Measurements from ENCODE around the gene MSS51.
"Not testable (repeated sequence)": the region's sequence is repeated elsewhere in the genome, so short reads cannot be mapped to it uniquely, and the experiment has no call there.

The MSS51 gene

GRCh38 chr10:73413528-73414229 lies 19.7 kb downstream of the MSS51 start, which contains the start of gene ANXA7:
Gene ANXA7, minus strand, starts transcription at chr10:73414058. Its CDS starts 13,202 bp downstream, at chr10:73400856.
- no peak for FAIRE-seq

- no peak for FAIRE-seq
Observed at GRCh38 chr10:73413108-73413527, 20.2 kb downstream of the MSS51 start.

- no peak for FAIRE-seq
Observed at GRCh38 chr10:73410897-73411296, 22.5 kb downstream of the MSS51 start.

DNA sequence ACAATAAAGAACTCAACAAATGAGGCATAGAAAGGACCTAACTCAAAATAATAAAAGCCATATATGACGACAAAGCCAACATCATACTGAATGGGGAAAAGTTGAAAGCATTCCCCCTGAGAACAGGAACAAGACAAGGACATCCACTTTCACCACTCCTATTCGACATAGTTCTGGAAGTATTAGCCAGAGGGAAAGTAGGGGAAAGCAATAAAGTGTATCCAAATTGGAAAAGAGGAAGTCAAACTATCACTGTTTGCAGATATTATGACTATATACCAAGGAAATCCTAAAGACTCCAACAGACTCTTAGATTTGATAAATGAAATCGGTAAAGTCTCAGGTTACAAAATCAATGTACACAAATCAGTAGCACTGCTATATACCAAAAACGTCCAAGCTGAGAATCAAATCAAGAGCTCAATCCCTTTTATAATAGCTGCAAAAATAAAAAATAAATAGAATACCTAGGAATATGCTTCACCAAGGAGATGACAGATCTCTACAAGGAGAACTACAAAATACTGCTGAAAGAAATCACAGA lies 24.3 kb downstream of the MSS51 start:
- FAIRE-seq: no peak

DNA sequence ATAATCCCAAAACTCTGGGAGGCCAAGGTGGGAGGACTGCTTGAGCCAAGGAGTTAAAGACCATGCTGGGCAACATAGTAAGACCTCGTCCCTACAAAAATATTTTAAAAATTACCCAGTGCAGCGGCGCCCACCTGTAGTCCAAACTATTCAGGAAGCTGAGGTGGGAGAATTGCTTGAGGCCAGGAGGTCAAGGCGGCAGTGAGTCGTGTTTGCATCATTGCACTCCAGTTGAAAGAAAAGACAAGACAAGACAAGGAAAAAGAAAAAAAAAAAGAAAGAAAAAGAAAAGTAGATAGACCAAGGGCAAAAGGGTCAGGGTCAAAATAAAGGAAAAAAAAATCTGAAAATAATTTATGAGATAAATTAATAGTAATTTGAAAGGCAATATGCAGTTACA lies 25.3 kb downstream of the MSS51 start:
- no peak for FAIRE-seq

DNA sequence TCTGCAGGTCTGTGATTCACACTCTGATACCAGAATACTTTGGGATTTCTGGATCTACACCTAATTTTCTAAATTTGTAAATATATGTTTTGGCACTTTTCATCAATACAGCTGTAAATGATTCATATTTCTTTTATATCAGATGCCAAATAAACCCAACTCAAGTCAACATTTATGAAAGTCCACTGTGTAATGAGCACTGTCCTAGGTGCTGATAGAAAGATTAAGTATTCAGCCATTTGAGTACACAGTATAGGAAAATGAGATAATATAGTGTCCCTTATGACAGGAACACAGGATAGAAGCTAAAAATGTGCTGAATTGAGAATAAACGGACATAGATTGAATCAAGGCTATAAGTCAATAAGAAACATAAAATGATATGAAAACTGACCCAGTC lies 25.9 kb downstream of the MSS51 start:
- FAIRE-seq: no peak

DNA sequence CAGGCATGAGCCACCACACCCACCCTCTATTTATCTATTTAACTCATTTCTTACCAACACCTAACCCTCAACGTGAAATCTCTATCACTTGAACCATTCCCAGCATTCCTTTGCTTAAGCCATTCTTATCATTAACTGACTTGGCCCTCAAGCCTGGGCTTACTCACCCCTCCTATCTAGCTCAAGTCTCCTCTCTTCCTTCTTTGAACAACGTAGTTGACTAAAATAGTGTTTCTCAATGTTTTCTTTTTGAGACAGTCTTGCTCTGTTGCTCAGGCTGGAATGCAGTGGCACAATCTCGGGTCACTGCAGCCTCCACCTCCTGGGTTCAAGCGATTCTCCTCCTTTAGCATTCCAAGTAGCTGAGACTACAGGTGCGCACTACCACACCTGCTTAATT lies 26.5 kb downstream of the MSS51 start:
- FAIRE-seq: no peak

DNA sequence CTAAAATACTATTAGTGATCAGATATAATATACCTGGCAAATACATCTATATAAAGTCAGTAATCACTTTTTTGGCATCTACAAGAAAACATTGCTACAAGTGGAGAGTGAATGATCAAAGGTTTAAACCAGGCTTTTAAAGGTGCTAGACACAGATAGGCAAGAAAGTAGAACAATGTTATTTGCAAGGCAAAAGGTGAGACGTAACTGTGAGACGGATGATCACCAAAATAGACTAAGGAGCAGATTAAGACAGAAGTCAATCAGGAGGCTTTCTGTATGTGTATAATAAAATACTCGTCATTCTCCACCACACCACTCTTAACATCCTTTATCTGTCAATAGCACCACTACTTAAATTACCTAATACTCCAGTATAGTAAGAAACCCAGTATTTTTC lies 27.8 kb downstream of the MSS51 start:
- FAIRE-seq: no peak

DNA sequence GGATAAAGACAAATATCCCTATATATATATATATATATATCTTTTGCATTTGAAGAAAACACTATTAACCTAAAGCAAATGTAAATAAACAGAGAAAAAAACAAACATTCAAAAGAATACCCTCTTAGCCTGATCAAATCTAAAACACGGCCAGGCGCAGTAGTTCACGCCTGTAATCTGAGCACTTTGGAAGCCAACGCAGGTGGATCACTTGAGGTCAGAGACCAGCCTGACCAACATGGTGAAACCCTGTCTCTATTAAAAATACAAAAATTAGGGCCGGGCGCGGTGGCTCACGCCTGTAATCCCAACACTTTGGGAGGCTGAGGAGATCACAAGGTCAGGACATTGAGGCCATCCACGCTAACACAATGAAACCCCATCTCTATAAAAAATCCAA lies 28.7 kb downstream of the MSS51 start:
- FAIRE-seq: no peak

DNA sequence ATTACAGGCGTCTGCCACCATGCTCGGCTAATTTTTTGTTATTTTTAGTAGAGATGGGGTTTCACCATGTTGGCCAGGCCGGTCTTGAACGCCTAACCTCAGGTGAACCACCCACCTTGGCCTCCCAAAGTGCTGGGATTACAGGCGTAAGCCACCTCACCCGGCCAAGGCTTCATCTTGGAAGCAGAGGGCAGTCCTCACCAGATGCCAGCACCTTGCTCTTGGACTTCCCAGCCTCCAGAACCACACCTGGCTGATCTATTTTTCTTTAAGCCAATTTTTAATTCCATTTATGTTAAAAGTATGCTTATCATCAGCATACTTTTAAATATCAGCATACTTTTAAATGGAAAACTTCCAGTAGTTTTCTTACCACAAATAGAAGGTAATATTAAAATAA lies 31.7 kb downstream of the MSS51 start:
- FAIRE-seq: no peak

DNA sequence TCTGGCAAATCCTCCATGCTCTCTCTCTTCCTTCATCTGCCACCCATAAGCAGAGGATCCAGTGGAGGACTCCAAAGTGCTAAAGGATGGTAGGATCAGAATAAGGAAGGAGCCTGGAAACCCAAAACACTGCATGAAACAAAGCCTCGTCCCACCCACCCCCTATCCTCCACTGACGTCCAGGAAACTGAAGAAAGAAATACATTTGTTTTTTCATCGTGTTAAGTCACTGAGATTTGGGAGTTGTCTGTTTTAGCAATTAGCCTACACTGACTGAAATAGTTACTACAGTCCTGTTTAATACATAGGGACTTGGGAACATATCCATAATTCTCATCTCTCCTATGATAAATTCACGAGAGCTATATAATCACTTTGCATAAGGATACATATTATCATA lies 34.3 kb downstream of the MSS51 start:
- no peak for FAIRE-seq

- no peak for FAIRE-seq
Observed at GRCh38 chr10:73398024-73398423, 35.3 kb downstream of the MSS51 start.

GRCh38 chr10:73394325-73394724 lies 39.0 kb downstream of the MSS51 start:
- not testable (repeated sequence) for FAIRE-seq

GRCh38 chr10:73388228-73388627 lies 45.1 kb downstream of the MSS51 start:
- no peak for FAIRE-seq

GRCh38 chr10:73386583-73386982 lies 46.8 kb downstream of the MSS51 start:
- FAIRE-seq: no peak

- no peak for FAIRE-seq
Observed at GRCh38 chr10:73379064-73379748, 54.2 kb downstream of the MSS51 start.

- no peak for FAIRE-seq
Observed at GRCh38 chr10:73376679-73377078, 56.7 kb downstream of the MSS51 start.
